GM19455 (cell line): ENCODE measurements around the gene TWSG1.
"Not testable (repeated sequence)": the region's sequence is repeated elsewhere in the genome, so short reads cannot be mapped to it uniquely, and the experiment has no call there.

Experiments
- ATAC-seq: cut with Tn5 transposase; IDR thresholded peaks from one replicate; pipeline ENCODE4 v1.9.1; 2021; ENCODE audit not compliant: unreplicated experiment

Gene TWSG1

DNA sequence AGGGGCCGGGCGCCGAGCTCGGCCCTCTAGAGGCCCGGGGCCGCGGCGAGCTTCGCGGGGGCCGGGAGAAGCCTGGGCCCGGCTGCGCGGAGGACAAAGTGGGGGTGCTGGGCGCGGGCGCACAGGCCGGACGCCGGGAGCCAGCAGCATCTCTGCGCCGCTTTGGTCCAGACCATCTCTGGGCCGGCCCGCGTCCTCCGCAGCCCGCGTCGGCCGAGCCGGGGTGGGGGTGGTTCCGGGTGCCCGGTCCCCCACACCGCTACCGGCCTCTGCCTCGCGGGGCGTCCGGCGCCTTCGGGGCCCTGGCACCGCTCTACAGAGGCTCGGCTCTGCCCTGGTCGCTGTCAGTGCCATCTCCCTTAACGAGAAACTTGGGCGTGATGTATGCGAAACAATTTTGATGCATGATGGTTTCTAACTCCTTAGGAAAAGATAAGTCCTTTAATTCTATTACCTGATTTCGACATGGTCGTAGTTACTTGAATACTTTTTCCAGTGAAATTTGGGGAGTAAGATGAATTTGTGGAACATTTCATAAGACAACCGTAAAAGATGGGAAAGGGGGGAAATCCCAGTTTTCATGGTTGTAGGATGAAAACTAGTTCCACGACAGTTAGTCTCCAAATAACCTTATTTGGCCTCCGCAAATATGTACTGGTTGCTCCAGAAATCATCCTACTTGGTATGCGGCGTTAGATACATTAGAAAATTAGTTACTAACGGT is 562 bp downstream of the TWSG1 start:
- peak; percentile 45 for ATAC-seq

DNA sequence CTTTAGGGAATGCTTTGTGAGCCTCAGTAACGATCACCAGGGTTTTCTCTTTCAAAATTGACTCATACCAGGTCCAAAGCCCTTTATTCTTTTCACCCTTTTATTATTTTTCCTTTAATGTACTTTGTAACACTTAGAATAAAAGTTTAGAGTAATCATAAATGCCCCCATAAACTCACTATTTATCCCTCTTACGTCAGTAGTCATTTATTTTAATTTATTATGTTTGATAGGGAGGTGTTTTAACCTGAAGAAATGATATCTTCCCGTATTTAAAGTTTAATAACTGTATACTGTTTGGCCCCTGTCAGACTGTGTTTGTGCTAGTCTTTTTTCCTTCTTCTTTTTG is 1.1 kb downstream of the TWSG1 start:
- ATAC-seq: no peak

DNA sequence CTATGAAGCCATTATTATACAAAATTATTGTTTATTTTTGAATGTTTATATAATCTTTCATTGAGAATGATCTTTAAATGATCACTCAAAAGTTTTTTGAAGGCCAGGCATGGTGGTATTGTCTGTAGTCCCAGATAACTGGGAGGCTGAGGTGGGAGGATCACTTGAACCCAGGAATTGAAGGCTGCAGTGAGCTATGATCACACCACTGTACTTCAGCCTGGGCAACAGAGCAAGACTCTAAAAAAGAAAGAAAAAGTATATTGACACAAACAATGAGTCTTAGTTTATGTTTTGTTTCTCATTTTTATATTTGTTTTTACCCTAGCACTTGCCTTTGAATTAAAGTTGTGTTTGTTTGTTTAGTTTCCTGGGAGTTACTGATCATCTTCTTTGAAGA is 2.3 kb downstream of the TWSG1 start:
- no peak for ATAC-seq

DNA sequence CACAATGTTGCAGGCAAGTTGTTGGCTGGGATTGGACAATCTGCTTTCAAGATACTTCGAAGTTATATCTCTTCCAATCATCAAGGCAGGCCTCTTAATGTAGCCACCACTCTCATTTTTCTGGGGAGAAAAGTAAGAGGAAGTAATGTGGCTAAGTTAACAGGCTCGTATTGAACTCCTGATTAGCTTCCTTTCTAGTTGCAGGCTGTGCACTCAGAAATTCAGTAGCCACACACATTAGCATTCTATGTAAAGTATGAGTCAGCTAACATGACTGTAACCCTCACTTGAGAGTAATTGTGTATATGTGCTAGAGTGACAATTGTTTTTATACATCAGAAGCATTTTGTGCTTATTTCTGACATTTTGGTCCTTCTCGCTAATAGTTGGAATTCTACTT is 3.3 kb downstream of the TWSG1 start:
- ATAC-seq: no peak

DNA sequence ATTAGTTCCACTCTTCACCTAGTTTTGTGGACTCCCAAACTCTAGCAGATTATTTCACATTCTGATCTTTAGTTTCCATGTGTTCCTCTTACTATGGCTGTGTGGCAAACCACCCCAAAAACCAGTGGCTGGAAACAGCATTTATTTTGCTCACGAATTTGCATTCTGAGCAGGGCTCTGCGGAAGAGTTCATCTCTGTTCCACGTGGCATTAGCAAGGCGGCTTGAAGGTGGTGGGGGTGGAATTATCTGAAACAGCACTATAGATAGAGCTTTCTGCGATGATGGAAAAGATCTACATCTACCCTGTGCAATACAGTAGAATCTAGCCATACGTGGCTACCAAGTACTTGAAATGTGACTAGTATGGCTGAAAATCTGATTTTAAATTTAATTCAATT is 5.9 kb downstream of the TWSG1 start:
- no peak for ATAC-seq

DNA sequence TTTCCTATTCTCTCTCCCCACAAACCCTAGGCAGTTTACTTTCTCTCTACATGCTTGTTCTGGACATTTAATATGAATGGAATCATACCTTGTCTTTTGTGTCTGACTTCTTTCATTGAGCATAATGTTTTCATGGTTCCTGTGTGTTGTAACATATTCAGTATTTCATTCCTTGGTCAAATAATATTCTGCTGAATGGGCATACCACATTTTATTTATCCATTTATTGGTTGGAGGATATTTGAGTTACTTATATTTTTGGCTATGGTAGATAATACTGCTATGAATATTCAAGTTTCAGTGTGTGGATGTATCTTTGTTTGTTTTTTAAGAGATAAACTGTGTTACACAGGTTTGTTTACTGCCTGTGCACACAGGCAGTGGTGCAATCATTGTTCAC is 9.0 kb downstream of the TWSG1 start:
- no peak for ATAC-seq

DNA sequence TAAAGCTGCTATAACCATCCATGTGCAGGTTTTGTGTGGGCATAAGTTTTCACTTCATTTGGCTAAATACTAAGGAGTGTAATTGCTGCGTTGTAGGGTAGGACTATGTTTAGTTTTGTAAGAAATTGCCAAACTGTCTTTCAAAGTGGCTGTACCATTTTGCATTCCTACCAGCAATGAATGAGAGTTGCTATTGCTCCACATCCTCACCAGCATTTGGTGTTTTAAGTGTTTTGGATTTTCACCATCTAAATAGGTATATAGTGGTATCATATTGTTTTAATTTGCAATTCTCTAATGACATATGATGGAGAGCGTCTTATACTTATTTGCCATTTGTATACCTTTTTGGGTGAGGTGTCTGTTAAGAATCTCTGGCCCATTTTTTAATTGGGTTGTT is 12.2 kb downstream of the TWSG1 start:
- ATAC-seq: no peak

DNA sequence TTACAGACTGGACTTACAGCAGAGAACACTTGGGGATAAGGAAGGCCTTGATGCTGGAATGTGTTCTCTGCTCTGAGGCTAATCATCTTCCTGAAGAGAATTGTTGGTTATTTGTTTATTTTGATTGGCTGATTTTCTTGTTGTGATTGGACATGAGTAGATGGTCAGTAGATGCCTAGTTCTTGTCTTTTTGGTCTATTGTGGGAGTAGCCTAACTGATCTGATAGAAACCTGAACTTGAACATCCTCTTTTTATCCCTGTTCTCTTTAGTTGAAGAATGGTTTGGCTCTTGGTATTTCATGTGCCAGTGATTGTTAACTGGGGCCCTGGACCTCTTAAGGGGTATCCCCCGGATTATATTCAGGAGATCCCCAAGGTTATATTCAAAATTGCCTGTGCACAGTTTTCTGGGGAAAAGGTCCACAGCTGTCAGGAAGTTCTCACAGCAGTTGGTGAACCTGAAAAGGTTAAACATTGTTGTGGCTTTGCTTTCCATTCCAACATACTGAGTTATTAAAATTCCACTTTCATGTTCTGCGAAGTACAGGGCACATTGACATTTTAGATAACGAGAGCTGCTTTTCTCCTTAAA is 13.6 kb downstream of the TWSG1 start:
- ATAC-seq: no peak

DNA sequence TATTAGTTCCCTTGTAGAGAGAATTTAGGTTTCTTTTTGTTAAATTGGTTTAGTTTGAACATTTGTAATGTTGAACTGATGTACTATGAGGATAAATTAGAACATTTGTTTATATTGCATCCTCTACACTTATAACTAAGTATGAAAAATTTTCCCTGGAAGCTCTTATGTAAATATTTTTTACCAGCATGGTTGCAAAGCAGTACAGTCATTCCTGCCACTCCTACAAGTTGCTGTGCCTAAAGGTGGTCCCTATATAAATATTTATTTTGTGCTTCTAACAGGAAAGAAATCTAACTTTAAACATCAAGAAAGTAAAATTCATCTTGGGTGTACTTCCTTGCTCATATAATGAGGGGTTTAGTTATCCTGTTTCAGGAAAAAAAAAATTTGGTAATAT is 14.2 kb downstream of the TWSG1 start:
- no peak for ATAC-seq

DNA sequence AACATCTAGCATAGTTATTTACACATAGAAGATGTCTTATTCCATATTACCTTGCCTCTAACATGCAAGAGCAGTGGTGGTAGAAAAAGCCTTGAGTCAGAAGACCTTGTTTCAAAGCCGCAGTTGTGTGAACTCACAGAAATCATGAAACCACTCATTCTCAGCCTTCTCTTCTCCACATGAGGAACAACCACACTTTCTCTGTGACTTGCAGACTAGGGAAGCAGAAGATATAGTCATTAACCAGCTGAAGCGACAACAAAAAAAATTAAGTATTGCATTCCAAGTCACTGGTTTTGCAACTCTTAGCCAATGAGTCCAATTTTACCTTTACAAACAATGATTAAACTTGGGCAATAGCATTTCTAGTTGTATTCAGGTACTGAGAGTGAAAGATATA is 19.0 kb downstream of the TWSG1 start:
- peak; percentile 81 for ATAC-seq

DNA sequence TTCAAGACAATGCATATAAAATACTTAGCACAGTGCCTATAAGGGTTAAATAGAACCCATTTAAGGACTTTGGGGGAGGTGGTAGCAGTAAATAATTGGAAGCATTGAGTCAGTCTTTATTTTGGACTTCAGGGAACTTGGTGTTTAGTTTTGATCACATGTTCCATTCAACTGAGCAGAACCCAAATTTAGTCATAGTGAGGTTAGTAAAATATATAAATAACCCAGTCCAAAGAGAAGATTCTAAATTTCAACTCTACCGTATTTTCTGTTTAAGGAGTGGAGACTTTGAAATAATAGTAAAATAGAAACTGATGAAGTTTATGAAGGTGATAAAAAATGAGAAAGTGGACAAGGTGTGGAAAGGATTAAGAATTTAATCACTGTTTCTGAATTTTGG is 19.7 kb downstream of the TWSG1 start:
- no peak for ATAC-seq

DNA sequence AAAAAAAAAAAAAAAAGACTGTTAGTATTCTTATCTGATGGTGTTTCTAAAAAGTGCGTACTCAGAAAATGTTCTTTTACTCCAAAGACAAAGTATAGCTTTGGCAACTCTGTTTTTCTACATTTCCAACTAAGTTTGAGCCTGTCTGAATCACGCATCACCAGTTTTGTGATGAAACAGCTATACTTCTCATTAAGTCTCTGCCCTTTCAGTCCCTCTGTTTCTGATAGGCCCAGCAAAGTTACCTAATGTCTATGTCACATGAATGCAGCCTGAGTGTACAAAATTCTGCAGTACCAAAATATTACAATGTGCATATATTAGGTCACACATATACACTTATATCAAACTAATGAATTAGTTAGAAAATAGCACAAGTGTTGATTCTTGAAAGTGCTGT is 22.4 kb downstream of the TWSG1 start:
- no peak for ATAC-seq

DNA sequence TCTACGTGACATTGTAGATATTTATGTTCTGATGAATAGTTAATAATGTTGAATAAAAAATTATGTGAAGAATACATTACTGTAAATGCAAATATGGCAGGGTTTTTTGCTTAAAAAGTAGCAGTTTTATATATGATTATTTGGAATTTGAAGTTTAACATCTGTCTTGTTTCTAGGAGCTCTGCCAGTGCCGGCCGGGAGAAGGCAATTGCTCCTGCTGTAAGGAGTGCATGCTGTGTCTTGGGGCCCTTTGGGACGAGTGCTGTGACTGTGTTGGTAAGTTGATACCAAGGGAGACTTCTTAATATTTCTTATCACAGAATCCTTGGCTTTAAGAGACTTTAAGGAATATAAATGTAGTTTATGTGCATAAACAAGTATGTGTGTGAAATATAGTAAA is 25.2 kb downstream of the TWSG1 start:
- no peak for ATAC-seq

DNA sequence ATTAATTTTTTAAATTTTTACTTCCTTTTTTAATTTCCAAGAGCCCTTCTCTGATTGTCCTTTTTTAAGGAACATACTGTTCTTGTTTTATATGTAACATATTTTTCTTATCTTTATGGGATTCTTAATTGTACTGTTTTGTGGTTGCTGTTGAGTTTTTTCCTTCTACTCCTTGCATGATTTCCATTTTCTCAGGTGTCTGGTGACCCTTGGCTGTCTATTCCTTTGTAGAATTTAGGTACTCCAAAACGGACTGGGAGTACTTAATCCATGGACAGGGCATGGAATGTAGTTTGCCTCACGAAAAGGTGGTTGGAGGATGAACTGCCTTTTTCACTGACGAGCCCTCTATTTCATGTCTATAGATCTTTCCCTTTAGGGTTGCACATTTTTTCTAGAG is 26.6 kb downstream of the TWSG1 start:
- ATAC-seq: no peak

DNA sequence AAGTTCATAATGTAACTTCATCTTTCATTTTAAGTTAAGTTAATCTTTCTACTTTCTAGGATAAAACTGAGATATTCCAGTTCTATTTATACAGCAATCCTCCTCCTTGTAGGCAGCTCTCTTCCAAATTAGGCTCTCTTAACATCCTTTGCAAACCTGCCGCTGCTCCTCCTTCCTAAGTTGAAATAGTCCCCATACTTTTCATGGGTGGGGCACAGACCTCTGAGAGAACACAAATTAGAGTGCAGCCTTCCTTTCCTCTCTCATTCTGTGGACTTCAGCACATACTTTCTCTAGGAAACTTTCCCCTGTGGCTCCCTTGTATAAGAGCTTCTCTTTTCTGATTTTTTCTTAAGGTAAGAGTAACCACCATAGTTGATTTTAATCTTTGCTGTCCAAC is 28.3 kb downstream of the TWSG1 start:
- no peak for ATAC-seq

DNA sequence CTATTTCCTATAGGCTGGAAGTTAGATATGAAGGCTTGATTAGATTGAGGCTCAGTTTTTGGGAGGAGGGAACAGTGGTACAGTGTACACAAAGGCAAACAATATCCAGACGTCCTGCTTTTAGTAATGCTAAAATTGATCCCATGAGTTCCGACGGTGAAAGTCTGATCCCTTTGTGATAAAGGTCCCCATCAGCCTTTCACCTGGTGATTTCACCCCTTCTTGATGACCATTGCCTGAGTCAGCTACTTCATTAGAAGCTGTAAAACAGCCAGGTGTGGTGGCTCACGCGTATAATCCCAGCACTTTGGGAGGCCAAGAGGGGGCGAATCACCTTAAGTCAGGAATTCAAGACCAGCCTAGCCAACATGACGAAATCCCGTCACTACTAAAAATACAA is 29.7 kb downstream of the TWSG1 start:
- no peak for ATAC-seq

DNA sequence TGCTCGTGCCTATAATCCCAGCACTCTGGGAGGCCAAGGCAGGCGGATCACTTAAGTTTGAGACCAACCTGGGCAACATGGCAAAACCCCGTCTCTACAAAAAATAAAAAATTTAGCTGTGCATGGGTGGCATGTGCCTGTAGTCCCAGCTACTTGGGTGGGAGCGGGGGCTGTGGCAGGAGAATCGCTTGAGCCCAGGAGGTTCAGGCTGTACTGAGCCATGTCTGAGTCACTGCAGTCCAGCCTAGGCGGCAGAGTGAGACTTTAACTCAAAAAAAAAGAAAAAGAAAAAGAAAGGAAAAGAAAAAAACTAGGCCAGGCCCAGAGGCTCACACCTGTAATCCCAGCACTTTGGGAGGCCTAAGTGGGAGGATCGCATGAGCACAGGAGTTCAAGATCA is 30.8 kb downstream of the TWSG1 start:
- no peak for ATAC-seq

DNA sequence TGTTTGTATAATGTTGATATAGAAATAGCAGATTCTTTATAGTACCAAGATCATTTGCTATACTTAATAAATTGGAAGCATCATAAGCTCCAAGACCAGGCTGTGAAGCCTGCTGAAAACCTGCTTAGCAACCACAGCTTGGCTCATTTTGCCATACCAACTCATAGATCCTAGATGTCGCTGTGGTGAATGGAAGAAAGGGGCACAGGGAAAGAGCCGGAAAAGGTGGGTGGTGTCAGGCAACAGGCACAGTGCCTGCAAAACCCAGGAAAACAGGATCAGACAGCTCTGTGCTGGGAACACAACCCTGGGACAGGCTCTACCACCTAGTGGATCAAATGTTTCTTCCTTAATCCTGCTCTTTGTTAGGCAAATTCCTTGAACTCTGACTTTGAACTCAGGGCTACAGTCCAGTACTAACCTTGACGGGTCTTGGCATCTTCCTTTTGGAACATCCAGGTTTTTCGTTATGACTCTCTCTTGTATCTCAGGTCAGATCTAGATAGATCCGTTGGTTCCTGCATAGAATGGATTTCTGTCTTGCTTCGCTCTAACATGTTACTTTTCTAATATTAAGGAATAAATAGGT is 31.6 kb downstream of the TWSG1 start:
- no peak for ATAC-seq

DNA sequence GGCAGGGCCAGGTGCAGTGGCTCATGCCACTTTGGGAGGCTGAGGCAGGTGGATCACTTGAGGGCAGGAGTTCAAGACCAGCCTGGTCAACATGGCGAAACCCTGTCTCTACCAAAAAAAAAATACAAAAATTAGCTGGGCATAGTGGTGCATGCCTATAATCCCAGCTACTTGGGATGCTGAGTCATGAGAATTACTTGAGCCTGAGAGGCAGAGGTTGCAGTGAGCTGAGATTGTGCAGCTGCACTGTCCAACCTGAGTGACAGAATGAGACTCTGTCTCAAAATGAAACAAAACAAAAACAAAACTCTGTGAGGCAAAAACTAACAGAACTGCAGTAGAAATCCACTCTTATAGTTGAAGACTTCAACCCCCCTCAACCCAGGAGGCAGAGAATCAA is 38.7 kb downstream of the TWSG1 start:
- ATAC-seq: not testable (repeated sequence)

DNA sequence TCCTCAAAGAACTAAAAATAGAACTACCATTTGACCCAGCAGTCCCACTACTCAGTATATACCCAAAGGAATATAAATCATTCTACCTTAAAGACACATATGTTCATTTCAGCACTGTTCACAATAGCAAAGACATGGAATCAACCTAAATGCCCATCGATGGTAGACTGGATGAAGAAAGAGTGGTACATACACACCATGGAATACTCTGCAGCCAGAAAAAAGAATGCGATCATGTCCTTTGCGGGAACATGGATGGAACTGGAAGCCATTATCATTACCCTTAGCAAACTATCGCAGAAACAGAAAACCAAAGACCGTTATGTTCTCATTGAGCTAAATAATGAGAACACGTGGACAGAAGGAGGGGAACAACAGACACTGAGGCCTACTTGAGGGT is 44.5 kb downstream of the TWSG1 start:
- ATAC-seq: no peak

DNA sequence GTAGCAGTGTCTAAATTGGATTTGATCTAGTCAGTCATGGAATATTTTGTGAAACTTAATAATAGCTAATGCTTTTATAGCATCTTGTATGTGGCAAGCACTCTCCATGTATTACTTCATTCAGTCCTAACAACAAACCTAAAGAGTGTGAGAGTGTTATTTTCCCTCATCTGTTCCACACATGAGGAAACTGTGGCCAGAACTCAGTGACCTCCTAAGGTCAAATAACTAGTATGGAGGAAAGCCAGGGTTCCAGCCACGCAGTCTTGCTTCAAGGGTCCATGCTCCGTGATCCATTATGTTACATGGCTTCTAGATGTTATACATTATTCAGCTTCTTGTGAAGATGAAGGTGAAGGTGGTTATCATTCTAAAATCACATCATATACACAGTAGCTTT is 45.5 kb downstream of the TWSG1 start:
- no peak for ATAC-seq

DNA sequence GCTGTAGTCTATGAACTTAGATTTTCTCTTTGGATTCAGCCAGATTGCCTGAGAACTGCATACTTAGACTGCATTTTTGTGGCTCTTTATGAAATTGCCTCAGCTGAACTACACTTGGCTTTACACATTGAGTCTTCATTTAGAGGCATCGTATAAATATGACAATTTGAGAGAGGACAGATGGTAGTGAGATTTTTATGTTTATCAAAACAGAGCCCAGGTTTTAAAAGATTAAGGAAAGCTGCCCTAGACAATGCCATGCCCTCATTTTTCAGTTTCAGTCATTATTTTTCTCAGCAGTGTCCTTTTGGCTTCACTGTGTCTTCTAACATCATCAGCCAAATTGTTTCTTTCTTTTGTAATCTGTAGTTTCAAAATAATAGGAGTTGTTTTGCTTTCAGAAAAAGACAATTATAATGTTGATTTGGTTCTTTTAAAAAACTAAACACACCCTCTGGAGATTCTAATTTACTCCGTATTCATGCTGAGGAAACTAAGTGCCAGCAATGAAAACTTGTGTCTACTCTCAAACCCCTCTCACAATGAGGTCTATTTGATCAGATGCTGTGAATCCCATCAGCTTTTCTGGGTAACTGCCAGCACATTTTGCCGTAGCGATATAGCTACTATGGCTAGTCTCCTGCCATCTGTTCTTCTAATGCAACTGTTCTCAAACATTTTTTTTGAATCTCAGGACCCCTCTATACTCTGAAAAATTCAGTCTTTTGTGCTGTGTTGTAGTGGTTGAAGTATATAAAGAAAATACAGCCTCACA is 46.2 kb downstream of the TWSG1 start:
- no peak for ATAC-seq
